ENCODE data around the gene PRKN.

PRKN gene

GRCh38 chr6:162710419-162710818 is 17.1 kb downstream of the PRKN start:
- Histone ChIP-seq H3K4me2 (ENCODE audit: low read length) (no peak overlapping the region), H3K4me3 (ENCODE audit: low read depth, low read length, poor library complexity, severe bottlenecking) (no peak overlapping the region), H3F3A (ENCODE audit: insufficient read depth, low read length) (no peaks in the 10 kb centered on the region), H3K79me2 (ENCODE audit: insufficient read depth, low read length) (no peaks in the 10 kb centered on the region), H3K27ac (ENCODE audit: low read depth, low read length, poor library complexity, severe bottlenecking) (no peak overlapping the region), H3K9me3 (ENCODE audit: low read length) (no peaks in the 10 kb centered on the region), H2AFZ (ENCODE audit: low read length) (no peak overlapping the region), H3K36me3 (ENCODE audit: insufficient read depth, low read length) (no peaks in the 10 kb centered on the region), H3K9me2 (ENCODE audit: low read depth, low read length) (no peaks in the 10 kb centered on the region), H4K20me1 (ENCODE audit: insufficient read depth, low read length) (no peaks in the 10 kb centered on the region), H3K4me1 (ENCODE audit: insufficient read depth, low read length, severe bottlenecking) (no peaks in the 10 kb centered on the region), H3K9ac (ENCODE audit: low read length) (no peak overlapping the region), H3K27me3 (ENCODE audit: insufficient read depth, low read length) (no peaks in the 10 kb centered on the region)
- TF ChIP-seq EZH2 (IDR thresholded peaks at IDR 0.05; ENCODE audit: borderline replicate concordance, low read length) (no peak), CTCF (IDR thresholded peaks at IDR 0.05; ENCODE audit: low read length) (no peak)

GRCh38 chr6:162709431-162709830 is 18.1 kb downstream of the PRKN start:
- Histone ChIP-seq H3K4me1 (ENCODE audit: insufficient read depth, low read length, severe bottlenecking) (no peaks in the 10 kb centered on the region), H4K20me1 (ENCODE audit: insufficient read depth, low read length) (no peaks in the 10 kb centered on the region), H2AFZ (ENCODE audit: low read length) (no peak overlapping the region), H3K4me3 (ENCODE audit: low read depth, low read length, poor library complexity, severe bottlenecking) (no peak overlapping the region), H3K36me3 (ENCODE audit: insufficient read depth, low read length) (no peaks in the 10 kb centered on the region), H3K27me3 (ENCODE audit: insufficient read depth, low read length) (no peaks in the 10 kb centered on the region), H3K79me2 (ENCODE audit: insufficient read depth, low read length) (no peaks in the 10 kb centered on the region), H3K9me2 (ENCODE audit: low read depth, low read length) (no peaks in the 10 kb centered on the region), H3K4me2 (ENCODE audit: low read length) (no peak overlapping the region), H3K27ac (ENCODE audit: low read depth, low read length, poor library complexity, severe bottlenecking) (no peak overlapping the region), H3K9ac (ENCODE audit: low read length) (no peak overlapping the region), H3K9me3 (ENCODE audit: low read length) (no peaks in the 10 kb centered on the region), H3F3A (ENCODE audit: insufficient read depth, low read length) (no peaks in the 10 kb centered on the region)
- TF ChIP-seq CTCF (IDR thresholded peaks at IDR 0.05; ENCODE audit: low read length) (no peak), EZH2 (IDR thresholded peaks at IDR 0.05; ENCODE audit: borderline replicate concordance, low read length) (no peak)

- Histone ChIP-seq H3K9ac (ENCODE audit: low read length) (no peak overlapping the region), H2AFZ (ENCODE audit: low read length) (no peak overlapping the region), H3K4me3 (ENCODE audit: low read depth, low read length, poor library complexity, severe bottlenecking) (no peak overlapping the region), H3K79me2 (ENCODE audit: insufficient read depth, low read length) (no peaks in the 10 kb centered on the region), H3K4me2 (ENCODE audit: low read length) (no peak overlapping the region), H3K27ac (ENCODE audit: low read depth, low read length, poor library complexity, severe bottlenecking) (no peak overlapping the region), H3F3A (ENCODE audit: insufficient read depth, low read length) (no peaks in the 10 kb centered on the region), H3K27me3 (ENCODE audit: insufficient read depth, low read length) (no peaks in the 10 kb centered on the region), H3K9me3 (ENCODE audit: low read length) (no peaks in the 10 kb centered on the region), H3K9me2 (ENCODE audit: low read depth, low read length) (no peaks in the 10 kb centered on the region), H3K4me1 (ENCODE audit: insufficient read depth, low read length, severe bottlenecking) (no peaks in the 10 kb centered on the region), H4K20me1 (ENCODE audit: insufficient read depth, low read length) (no peaks in the 10 kb centered on the region), H3K36me3 (ENCODE audit: insufficient read depth, low read length) (no peaks in the 10 kb centered on the region)
- TF ChIP-seq CTCF (IDR thresholded peaks at IDR 0.05; ENCODE audit: low read length) (no peak), EZH2 (IDR thresholded peaks at IDR 0.05; ENCODE audit: borderline replicate concordance, low read length) (no peak)
Observed at GRCh38 chr6:162708971-162709370, 18.6 kb downstream of the PRKN start.

Measured in OCI-LY1 (cell line).